NCI-H1105 treated with DMSO at 0.1 percent for 48 hours (cell line): ENCODE results near the gene MAL.

Experiments
- DNase-seq: peaks from one replicate; lab custom pipeline; 2025; lab: John Stamatoyannopoulos, UW

MAL gene

DNA sequence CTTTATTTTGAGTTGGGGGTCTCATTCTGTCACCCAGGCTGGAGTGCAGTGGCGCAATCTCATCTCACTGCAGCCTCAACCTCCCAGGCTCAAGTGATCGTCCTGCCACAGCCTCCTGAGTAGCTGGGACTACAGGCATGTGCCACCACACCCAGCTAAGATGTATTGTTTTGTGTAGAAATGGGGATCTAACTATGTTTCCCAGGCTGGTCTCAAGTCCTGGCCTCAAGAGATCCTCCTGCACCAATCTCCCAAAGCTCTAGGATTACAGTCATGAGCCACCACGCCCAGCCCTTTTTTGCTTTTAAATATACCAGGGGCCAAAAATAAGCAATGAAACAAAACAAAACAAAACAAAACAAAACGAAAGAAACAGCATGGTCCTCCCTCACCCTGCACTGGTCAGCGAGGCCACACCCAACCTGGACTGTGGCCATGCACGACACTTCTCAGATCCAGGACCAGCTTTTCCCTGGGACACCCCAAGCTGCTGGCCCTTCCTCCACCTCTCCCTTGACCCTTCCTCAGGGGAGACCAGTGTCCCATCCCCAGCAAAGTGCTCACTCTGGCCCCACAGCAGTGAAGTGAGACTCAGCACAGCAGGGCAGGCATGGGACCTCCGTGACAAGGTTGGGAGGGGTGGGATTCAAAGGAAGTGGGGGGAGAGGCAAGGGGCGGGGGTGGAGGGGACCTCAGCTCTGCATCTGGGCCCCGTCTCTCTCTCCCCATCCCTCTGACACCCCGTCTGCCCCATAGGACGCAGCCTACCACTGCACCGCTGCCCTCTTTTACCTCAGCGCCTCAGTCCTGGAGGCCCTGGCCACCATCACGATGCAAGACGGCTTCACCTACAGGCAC lies 23.5 kb downstream of the MAL start:
- DNase-seq = no peak

DNA sequence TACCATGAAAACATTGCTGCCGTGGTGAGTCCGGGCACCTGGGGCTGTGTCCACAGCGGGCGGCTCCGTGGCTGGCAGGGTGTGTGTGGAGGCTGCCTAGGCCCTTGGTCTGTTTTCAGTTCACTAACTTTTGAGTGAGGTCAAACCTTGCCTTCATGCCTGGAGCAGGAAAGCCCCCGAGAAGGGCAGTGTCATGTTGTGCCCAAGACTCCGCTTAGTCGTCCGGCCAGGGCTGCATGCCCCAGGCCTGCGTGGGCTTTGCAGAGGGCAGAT lies 24.1 kb downstream of the MAL start:
- no peak for DNase-seq

DNA sequence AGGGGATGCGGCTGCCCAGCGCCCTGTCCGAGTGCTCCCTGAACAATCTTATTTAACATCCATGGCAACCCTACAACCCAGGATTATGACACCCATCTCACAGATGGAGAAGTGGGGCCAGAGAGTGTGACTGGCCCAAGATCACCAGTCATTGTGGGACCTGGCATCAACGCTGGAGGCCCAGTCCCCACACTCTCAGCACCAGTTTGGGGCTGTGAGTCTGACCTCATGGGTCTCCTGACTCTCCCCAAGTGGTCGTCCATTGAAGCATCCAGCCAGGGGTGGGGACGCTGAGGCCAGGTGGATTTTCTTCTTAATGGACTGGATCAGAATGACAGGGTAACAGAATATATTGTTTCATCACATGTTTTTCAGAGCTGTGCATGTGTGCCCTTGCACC lies 24.5 kb downstream of the MAL start:
- no peak for DNase-seq

DNA sequence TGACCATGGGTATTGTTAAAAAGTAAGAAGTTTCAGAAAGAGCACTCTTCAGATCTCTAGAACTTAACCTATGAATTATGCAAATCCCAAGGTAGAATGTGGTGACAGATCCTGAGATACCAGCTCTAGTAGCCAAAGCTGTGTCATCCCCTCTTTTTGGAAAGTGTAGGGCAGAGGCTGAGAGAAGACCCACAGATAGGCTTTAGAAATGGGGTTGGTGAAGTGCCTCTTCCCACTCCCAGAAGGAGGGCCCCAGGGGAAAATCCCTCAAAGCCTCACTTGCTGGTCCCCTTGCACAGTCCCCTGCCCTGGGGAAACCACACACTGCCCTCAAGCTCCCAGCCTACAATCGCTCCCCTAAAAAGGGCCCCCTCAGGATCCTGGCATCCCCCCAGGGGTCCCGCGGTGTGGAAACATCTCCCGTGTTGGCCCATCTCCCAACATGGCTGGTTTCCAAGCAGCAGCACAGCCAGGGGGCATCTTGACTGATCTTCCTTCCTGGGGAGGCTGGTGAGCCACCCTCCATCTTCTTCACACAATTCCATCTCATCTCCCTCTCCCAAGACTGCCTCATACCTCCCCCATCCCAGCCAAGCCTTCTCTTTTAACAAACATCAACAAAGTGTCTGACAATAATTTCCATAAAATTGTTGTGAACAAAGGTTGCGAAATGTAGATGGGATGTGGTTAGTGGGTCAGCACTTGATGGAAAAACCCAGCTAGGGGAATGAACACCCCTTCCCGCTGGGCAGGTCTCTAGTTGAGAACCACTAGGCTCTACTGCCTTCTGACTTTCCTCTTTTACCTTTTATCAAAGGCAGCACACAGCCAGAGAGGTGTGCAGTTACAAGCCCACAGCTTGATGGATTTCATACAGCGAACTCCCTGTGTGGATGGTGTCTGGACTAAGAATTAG lies 25.1 kb downstream of the MAL start:
- DNase-seq = no peak

DNA sequence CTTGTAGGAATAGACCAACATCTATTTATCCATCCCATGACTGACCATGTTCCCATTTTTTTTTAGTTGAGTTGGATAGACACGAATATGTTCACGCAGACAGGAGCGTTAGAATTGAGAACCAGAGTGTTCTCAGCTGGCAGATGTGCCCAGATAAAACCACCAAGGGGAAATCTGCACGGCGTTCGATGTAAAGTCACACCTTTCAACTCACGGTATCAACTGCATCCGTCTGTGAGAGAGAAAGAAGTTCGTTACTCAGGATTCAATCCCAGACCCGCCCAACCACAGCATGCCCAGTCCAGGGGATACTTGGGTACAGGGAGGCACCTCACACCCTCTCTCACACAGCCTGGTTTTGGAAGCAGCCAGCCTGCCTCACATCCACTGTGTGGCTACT lies 26.1 kb downstream of the MAL start:
- no peak for DNase-seq

DNA sequence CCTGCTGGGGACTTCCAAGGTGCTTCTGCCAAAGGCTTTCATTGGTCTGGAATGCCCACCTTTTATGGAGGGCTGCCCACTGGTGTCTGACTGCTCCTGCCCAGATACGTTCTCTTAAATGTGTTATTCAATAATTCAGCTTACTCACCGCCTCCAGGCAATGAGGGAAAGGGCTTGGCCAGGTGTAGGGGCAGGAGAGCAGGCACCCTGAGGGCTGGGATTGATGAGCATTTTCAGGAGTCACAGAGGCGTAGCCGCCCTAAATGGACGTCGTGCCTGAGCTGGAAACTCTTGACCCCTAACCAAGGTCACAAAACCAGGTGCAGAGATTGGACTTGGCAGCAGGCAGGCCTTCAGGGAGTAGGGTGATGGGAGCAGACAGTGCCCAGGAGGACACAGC lies 26.8 kb downstream of the MAL start:
- DNase-seq = no peak

DNA sequence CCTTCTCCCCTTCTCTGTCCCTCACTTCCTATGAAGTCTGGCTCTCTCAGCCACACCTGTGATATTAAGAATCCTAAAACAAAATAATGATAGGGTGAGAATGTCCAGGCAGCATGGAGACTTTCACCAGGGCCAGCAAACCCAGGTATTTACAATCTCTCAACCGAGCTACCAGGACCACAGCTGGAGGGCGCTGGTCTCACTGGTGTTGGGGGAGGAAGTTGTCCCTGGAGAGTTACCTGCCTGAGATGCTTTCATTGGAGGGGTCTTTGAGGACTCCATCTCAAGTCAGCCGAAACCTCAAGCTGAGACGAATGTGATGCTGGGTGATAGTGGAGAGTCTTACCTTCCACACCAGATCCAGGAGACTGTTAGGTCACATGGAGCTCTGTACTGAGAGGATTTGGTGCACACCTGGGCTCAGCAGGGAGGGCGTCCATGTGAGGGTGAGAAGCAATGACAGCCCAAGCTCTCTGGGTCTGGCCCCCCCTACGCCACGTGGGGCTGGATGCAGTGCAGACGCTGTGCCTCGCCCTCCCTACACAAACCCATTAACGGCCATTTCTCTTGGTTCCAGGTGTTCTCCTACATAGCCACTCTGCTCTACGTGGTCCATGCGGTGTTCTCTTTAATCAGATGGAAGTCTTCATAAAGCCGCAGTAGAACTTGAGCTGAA lies 27.4 kb downstream of the MAL start:
- no peak for DNase-seq

DNA sequence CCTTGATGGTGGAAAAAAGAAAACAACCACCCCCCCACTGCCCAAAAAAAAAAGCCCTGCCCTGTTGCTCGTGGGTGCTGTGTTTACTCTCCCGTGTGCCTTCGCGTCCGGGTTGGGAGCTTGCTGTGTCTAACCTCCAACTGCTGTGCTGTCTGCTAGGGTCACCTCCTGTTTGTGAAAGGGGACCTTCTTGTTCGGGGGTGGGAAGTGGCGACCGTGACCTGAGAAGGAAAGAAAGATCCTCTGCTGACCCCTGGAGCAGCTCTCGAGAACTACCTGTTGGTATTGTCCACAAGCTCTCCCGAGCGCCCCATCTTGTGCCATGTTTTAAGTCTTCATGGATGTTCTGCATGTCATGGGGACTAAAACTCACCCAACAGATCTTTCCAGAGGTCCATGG lies 28.0 kb downstream of the MAL start:
- no peak for DNase-seq

DNA sequence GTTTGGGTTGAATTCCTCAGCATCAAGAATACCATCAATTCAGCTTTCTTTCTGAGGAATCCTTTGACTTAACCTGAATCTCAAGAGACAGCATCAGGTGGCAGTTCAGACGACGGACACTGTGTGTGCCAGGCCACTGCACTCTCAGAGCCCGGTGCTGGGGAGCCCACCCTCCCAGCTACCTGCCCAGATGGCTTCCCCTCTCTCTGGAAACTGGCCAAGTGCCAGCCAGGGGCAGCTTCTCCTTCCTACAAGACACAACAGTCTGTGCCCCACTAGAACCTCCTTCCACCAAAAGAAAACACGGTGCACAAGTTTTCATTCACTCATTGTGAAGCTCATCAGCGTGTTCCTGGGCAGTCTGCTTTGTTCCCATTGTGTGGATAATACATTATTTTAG lies 28.5 kb downstream of the MAL start:
- no peak for DNase-seq

DNA sequence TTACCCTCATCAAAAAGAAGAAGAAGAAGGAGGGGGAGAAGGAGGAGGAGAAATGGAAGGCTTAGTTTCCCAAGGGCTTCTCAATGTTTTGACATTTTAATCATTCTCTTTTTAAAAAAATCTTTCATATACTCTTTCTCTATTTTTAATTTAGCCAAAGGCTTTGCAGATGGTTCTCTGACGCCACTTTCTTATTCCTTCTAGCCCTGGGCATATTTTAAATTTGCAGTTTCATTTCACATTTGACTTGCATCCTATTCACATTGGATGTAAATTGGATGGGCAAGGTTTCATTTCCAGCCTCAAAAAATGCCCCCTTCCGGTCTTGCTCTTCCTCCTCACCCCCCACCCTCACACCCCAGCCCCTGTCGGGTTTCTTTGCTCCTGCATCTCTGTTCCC lies 29.8 kb downstream of the MAL start:
- DNase-seq = no peak

DNA sequence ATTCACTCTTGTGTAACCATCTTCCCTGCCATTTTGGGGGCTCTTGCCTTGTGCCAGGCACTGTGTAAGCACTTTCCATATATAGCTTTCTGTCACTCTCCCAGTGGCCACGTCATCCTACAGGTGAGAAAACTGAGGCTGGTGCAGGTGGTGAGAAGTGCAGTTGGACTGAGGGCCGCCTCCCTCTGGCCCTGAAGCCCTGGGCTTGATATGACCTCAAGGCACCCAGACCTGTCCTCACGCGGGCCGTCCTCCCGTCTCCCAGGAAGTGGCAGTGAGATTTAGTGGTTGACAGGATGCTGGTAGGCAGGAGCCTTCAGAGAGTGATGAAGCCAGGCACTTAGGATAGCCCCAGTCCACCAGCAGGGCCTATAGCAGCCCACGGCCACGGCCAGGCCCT lies 30.5 kb downstream of the MAL start:
- DNase-seq = no peak

DNA sequence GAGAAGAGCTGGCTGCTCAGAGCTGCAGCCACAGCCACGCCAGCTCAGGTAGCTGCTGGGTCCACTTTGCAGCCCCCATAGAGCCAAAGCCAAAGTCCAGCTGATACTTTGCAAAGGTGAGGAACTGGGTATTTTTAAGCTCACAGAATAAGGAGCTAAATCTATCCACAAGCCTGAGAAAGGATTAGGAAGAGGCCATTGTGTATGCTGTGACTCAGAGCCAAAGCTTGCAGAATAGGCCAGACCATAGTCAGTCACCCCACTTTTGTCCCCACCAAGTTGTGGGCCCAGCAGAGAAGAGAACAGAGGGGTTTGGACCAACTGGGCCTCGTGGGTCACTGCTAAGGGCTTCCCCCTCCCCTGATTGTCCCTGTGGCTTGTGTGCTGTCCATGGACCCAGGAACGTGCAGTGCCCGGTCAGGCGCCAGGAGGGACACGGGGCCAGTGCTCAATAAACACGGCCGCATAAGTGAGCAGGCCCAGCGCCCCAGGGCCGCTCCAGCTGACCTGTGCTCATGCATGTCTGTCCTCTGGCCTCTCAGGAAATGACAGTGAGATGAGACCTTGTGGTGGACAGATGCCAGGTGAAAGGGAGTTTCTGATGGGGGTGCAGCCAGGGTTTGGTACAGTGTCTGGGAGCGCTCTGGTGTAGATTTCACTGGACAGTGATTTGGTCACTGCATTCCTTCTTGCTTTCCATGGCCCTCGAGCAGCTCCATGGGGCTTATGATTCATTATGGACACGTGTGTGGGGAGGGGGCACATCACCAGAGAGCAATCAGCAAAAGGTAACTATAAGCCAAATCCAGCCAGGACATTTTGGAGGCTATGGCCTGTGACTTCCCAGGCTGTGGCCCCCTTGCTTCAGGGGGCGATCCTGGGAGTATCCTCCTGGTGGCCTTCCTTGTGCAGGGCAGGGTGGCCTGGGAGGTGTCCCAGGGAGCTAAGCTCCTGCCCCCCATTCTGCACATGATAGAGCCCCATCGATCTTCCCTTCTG lies 31.3 kb downstream of the MAL start:
- DNase-seq = no peak

DNA sequence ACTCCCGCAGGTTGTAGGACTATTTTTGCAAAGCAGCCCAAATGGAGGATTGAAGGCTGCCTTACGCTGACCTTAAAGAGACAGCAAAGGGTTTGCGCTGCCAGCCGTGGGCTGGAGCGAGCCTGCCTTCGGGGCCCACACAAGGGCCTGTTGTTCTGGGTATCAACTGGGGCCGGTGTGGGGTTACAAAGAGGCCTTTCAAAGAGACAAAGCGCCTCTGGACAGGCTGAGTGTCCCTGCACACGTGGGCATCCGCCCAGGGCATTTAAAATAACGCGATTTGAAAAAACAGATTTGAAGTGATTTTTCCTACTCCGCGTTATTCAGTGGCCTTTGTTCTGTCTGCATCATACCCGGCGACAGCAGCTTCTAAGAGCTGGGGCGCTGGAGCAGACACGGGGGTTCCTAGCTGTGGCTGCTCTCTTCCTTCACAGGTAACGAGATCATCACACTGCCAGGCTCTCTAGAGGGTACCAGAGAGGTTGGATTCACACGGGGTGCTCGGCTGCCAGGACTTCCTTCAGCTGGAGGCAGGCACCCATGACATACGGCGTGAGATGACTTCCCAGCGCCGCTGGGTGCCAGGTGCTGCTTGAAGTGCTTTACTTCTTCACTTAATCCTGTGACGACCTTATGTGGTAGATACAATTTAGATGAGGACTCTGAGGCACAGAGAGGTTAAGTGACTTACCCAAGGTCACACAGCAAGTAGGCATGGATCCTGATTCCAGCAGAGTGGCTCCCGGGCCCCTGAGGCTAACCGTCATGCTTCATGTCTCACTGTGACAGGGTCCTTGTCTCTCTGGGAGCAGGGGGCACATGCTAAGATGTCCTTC lies 32.2 kb downstream of the MAL start:
- DNase-seq = no peak

DNA sequence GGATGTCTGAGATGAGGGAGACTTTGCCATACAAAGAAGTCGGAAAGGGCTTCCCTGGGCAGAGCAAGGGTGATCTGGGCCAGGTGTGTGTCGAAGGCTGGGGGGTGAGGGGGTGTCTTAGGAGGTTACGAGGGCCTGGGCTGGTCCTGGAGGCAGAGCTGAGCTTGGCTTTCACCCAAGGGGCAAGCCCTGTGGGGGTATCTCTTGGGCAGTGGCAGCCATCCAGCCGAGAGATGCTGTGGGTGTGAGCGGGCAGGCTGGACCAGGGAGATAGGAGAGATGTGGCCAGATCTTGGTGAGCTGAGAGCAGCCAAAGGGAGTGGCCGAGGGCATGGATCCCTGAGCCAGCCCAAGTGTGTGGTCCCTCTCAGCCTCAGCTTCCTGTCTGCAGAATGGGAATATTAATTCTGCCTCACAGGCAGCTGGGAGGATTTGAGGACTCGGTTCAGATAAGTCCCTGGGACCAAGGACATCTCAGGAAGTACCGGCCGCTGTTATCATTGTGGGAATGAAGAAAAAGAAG lies 33.0 kb downstream of the MAL start:
- no peak for DNase-seq

DNA sequence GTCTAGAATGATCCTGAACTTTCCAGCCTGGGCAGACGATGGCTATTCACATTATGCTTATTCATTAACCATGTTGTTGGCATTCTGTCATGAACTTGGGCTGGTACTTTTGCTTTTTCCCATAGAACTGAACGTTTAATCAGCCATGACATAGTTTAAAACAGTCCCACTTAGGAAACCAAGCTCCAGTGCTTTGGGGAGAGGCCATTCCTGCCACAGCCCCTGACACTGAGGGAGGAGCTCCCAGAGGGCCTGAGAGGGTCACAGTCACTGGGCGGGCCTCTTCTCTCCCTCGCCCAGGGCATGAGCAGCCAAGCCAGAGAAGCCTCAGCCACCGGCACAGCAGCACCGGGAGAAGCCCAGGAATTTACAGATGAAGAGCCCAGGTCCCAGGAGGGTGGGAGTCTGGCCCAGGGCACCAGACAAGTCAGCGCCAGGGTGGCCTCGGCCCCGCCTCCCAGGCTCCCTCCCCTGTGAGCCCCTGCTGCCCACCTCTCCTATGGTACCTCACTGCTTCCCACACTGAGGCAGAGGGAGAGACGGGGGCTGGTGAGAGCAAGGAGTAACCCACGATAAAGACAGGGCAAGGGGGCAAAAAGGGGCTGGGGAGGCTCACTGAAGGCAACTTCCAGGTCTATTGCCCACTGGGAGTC lies 33.6 kb downstream of the MAL start:
- no peak for DNase-seq

DNA sequence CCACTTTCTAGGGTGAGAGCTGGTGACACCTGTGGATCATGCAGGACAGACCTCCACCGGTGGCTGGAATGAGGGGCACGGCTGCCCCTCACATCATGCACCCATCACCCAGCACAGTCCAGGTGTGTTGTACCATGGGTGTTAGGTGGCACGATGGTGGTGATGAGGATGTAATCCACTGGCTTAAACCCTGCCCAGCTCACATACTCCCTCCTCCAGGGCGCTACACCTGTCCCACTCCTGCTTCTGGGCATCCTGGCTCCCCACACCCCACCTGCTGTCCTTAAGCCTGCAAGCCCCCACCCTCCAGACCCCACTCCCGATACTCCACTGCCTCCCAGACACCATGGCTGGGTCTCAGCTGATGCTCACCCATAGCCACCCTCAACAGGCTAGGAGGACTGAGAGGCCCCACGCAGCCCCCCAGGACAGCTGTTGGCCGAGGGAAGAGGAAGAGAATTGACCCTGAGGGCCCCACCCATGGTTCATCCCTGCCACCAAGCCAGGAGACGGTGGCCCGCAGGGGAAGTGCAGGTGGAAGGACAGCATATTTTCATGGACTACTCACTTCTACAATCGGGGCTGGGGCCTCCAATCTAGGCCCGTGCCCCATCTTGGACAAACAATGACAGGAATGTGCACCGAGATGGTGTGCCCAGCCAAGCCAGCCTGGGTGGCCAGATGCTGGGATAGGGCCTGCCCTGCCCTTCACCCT lies 34.3 kb downstream of the MAL start:
- DNase-seq = no peak

DNA sequence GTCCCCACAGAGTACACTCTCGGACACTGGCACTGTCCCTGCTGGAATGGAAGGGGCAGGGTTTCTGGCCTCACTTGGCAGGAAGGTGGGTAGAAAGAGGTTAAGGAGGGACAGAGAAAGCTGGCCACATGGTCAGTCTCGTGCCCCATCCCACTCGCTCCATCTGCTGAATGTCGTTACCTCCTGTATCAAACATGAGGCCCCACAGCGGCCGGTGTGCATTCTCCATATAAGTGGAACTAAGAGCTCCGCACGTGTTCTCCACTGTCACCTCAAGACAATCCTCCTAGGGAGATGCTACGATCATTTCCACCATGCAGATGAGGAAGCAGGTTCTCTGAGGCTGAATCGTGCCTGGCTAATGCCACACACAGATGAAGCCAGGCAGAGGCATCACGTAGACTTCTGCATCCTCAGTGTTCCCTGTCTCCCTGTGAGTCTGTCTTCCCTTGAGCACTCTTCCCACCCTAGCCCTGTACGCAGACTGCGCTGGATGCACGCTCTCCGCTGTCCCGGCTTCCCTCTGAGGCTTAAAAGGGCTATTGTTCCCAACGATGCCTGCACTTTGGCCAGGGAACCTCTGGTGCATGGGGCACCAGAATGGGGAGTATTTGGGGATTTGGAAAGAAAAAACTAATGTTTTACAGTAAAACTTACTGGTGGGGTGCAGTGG lies 35.1 kb downstream of the MAL start:
- no peak for DNase-seq

DNA sequence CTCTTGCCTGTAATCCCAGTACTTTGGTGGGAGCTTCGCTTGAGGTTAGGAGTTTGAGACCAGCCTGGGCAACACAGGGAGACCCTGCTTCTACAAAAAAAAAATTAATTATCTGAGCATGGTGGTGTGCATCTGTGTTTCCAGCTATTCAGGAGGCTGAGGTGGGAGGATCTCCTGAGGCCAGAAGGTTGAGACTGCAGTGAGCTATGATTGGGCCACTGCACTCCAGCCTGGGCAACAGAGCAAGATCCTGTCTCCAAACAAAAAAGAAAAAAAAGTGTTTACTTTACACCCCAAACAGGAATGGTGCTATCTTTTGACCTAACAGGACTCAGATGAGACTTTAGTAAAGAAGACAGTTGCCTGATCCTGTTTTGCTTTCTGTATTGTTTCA lies 35.6 kb downstream of the MAL start:
- DNase-seq = no peak
